ENCODE data around the gene DGKH. TPM values are rescaled to one million over a fixed set of nuclear protein-coding genes. Genes with fewer than 3 reads are reported as not detected.
A peak's percentile ranks its signal among the peaks of the same experiment; 100 is the strongest.

DGKH gene
- total and polyA plus RNA-seq, 2 of the 13 experiments (the other 11 are each of a cell fraction or from before 2014, with no cell fraction given): 0.01 to 0.13 TPM

GRCh38 chr13:42283574-42283973 is 235.1 kb downstream of the DGKH start:
- Histone ChIP-seq H4K20me1 (ENCODE audit: insufficient read depth, low read length) (no peaks in the 10 kb centered on the region), H3K4me2 (ENCODE audit: low read depth, low read length) (0 out of 2 replicates have a peak overlapping the region, but pooled peaks have one; percentile 1), H2AFZ (ENCODE audit: low read length) (no peak overlapping the region), H3K27ac (ENCODE audit: extremely low read length, insufficient read depth, low read length) (no peak overlapping the region), H3K79me2 (ENCODE audit: insufficient read depth, low read length) (peaks cover 6% of the 10 kb centered on the region), H3K4me1 (ENCODE audit: insufficient read depth, low read length) (peaks cover 32% of the 10 kb centered on the region), H3K9ac (ENCODE audit: insufficient read depth, low read depth, low read length) (no peak overlapping the region), H3K27me3 (ENCODE audit: control insufficient read depth in 1 of 2, insufficient read depth in 2 of 2, low read length in 2 of 2) (no peaks in the 10 kb centered on the region; a peak in 1 of 5 replicates), H3K4me3 (replicated peaks in 1 of 3; ENCODE audit: insufficient read depth in 1 of 3, low read depth in 2 of 3, low read length in 3 of 3) (no peak overlapping the region), H3K9me3 (ENCODE audit: low read length) (no peaks in the 10 kb centered on the region), H3K36me3 (replicated peaks in 1 of 2; ENCODE audit: control insufficient read depth in 1 of 2, insufficient read depth in 2 of 2, low read length in 2 of 2) (peaks cover 0 to 7% of the 10 kb centered on the region in 2 experiments; a peak in 3 of 5 replicates)
- 90% methylated on average over 3 of the region's 3 CpGs for WGBS (ENCODE audit: low lambda C conversion rate)
- in situ Hi-C loops (cut with HindIII; ENCODE audit: extremely low pct_ligation_motif_present, low pct_unique_long_range_greater_than_20kb): no loop called here
- no peak for DNase-seq (ENCODE audit: low spot score)
- CTCF ChIA-PET (ENCODE audit: low intra/inter-chr PET ratio, low total read pairs): no interaction called here
- ATAC-seq: no peak
- 0 out of 2 replicates have a peak, but pooled peaks have one; percentile 23 for TF ChIP-seq SRF (IDR thresholded peaks at IDR 0.05; ENCODE audit: low read depth, low read length)
- TF ChIP-seq ZNF629 (CRISPR knock-in tag; conservative IDR thresholded peaks at IDR 0.05): peak; percentile 74
- TF ChIP-seq SRSF9 (IDR thresholded peaks at IDR 0.05; ENCODE audit: borderline replicate concordance, insufficient read depth, low read depth, low read length, poor library complexity, severe bottlenecking): no peak
- no peak for TF ChIP-seq HOXA5 (CRISPR knock-in tag; IDR thresholded peaks at IDR 0.05)
- TF ChIP-seq BCL6 (CRISPR knock-in tag; IDR thresholded peaks at IDR 0.05): no peak
- TF ChIP-seq CBX1 (IDR thresholded peaks at IDR 0.05; ENCODE audit: low read depth): no peak
- no TSS peak for BruUV-seq (replicated peaks)
- no peak for FAIRE-seq
- intact Hi-C loops (cut with micrococcal nuclease; ENCODE audit: unreplicated experiment): no loop called here
- POLR2A ChIA-PET: interaction anchor here (1.7 kb wide), 1 partner anchor 12 kb away, joined by 4 read pairs; the partner anchor contains the start of gene AKAP11

GRCh38 chr13:42284068-42284467 is 235.6 kb downstream of the DGKH start:
- no peak overlapping the region for H3K27ac ChIP-seq (ENCODE audit: extremely low read length, insufficient read depth, low read length)
- ChIA-PET POLR2A (interaction anchor here (1.7 kb wide), 1 partner anchor 12 kb away, joined by 4 read pairs; the partner anchor contains the start of gene AKAP11), CTCF (ENCODE audit: low intra/inter-chr PET ratio, low total read pairs) (no interaction called here)
- 93% methylated on average over 3 of the region's 3 CpGs for WGBS (ENCODE audit: low lambda C conversion rate)
- H3K36me3 ChIP-seq (replicated peaks in 1 of 2; ENCODE audit: control insufficient read depth in 1 of 2, insufficient read depth in 2 of 2, low read length in 2 of 2): peaks cover 0 to 12% of the 10 kb centered on the region in 2 experiments; a peak in 3 of 5 replicates
- H4K20me1 ChIP-seq (ENCODE audit: insufficient read depth, low read length): no peaks in the 10 kb centered on the region
- peaks cover 32% of the 10 kb centered on the region for H3K4me1 ChIP-seq (ENCODE audit: insufficient read depth, low read length)
- no peak overlapping the region for H3K9ac ChIP-seq (ENCODE audit: insufficient read depth, low read depth, low read length)
- FAIRE-seq (no peak), DNase-seq (ENCODE audit: low spot score) (no peak), ATAC-seq (no peak)
- peaks cover 6% of the 10 kb centered on the region for H3K79me2 ChIP-seq (ENCODE audit: insufficient read depth, low read length)
- intact Hi-C loops (cut with micrococcal nuclease; ENCODE audit: unreplicated experiment) (no loop called here), in situ Hi-C loops (cut with HindIII; ENCODE audit: extremely low pct_ligation_motif_present, low pct_unique_long_range_greater_than_20kb) (no loop called here)
- 0 out of 2 replicates have a peak overlapping the region, but pooled peaks have one; percentile 1 for H3K4me2 ChIP-seq (ENCODE audit: low read depth, low read length)
- H3K27me3 ChIP-seq (ENCODE audit: control insufficient read depth in 1 of 2, insufficient read depth in 2 of 2, low read length in 2 of 2): no peaks in the 10 kb centered on the region; a peak in 1 of 5 replicates
- no TSS peak for BruUV-seq (replicated peaks)
- H2AFZ ChIP-seq (ENCODE audit: low read length): no peak overlapping the region
- TF ChIP-seq RBM39 (IDR thresholded peaks at IDR 0.05; ENCODE audit: low read depth, low read length, poor library complexity, severe bottlenecking) (no peak), MAFK (conservative IDR thresholded peaks at IDR 0.05 in 1 of 2, IDR thresholded peaks at IDR 0.05 in 1 of 2; ENCODE audit: low read length in 2 of 2) (0 out of 4 replicates have a peak, but pooled peaks of 1 of the 2 experiments have one; percentile 14), ZMYM4 (CRISPR knock-in tag; IDR thresholded peaks at IDR 0.05) (no peak)
- no peaks in the 10 kb centered on the region for H3K9me3 ChIP-seq (ENCODE audit: low read length)
- no peak overlapping the region for H3K4me3 ChIP-seq (replicated peaks in 1 of 3; ENCODE audit: insufficient read depth in 1 of 3, low read depth in 2 of 3, low read length in 3 of 3)

Small RNA genes within 50 kb of the gene (small RNA-seq; reads per million reads assigned to genes)
- 0 reads per million in 3 experiments for gene RPS28P8 (ENCODE audit: insufficient read depth in 2 of 3, insufficient read length in 3 of 3, low read depth in 2 of 3, low replicate concordance in 1 of 3)

Other genes starting within 250 kb of the DGKH start
- 16.0 and 17.3 TPM in 2 replicates for gene VWA8, start 87.5 kb upstream of the DGKH start, total RNA-seq (2016; rRNA removed; fragmentation: Illumina TruSeq; extraction: Trizol)
- gene VWA8, start 87.5 kb upstream of the DGKH start, polyA plus RNA-seq (2011; rRNA removed): 7.4 and 9.1 TPM in 2 replicates
- gene AKAP11, start 223.5 kb downstream of the DGKH start, total RNA-seq (2016; rRNA removed; fragmentation: Illumina TruSeq; extraction: Trizol): 9.8 and 16.9 TPM in 2 replicates
- 6.4 and 7.2 TPM in 2 replicates for gene AKAP11, start 223.5 kb downstream of the DGKH start, polyA plus RNA-seq (2011; rRNA removed)